Memory B cell (primary cell): ENCODE results near the gene ZNF160.
"Not testable (repeated sequence)": the region's sequence is repeated elsewhere in the genome, so short reads cannot be mapped to it uniquely, and the experiment has no call there.

ENCODE experiments used
- ATAC-seq: fragments of 150-1000 bp; cut with Tn5 transposase; 2 replicates; pipeline ENCODE4 v1.10.0; 2021; ENCODE audit warnings: low read depth, mild to moderate bottlenecking, moderate library complexity
- DNase-seq, 2 donors: peaks; one replicate each; pipeline ENCODE4 v3.0.0; 2022; ENCODE audit warnings: low spot score in 2 of 2
- H3K27ac Mint-ChIP-seq: one replicate; pipeline ENCODE4 v1.8.0; 2022; ENCODE audit warnings: mild to moderate bottlenecking, moderate library complexity, mixed read lengths
- H3K27me3 Mint-ChIP-seq: one replicate; pipeline ENCODE4 v1.8.0; 2022; ENCODE audit warnings: mixed read lengths
- H3K36me3 Mint-ChIP-seq: one replicate; pipeline ENCODE4 v1.8.0; 2022; ENCODE audit warnings: mild to moderate bottlenecking, mixed read lengths
- H3K4me1 Mint-ChIP-seq: one replicate; pipeline ENCODE4 v1.8.0; 2022; ENCODE audit warnings: mixed read lengths
- H3K4me3 Mint-ChIP-seq: one replicate; pipeline ENCODE4 v1.8.0; 2022; ENCODE audit warnings: mild to moderate bottlenecking, moderate library complexity, mixed read lengths
- H3K9me3 Mint-ChIP-seq: one replicate; pipeline ENCODE4 v1.8.0; 2022; ENCODE audit warnings: mixed read lengths

Gene ZNF160

GRCh38 chr19:53102206-53102755, 941 bp downstream of the ZNF160 start:
- Mint-ChIP-seq H3K36me3 (peaks cover 31% of the 10 kb centered on the region), H3K4me3 (peak overlapping the region; percentile 97), H3K9me3 (peaks cover 2% of the 10 kb centered on the region), H3K27me3 (no peaks in the 10 kb centered on the region), H3K4me1 (peaks cover 30% of the 10 kb centered on the region), H3K27ac (peak overlapping the region; percentile 91)
- ATAC-seq (no peak), DNase-seq (no peak)

- ATAC-seq (no peak), DNase-seq (no peak)
- Mint-ChIP-seq H3K36me3 (peaks cover 33% of the 10 kb centered on the region), H3K27ac (peak overlapping the region; percentile 91), H3K4me1 (peaks cover 32% of the 10 kb centered on the region), H3K9me3 (no peaks in the 10 kb centered on the region), H3K27me3 (no peaks in the 10 kb centered on the region), H3K4me3 (peak overlapping the region; percentile 97)
Observed at GRCh38 chr19:53101518-53101917, 1.7 kb downstream of the ZNF160 start.

- peaks cover 43% of the 10 kb centered on the region for H3K36me3 Mint-ChIP-seq
- not testable (repeated sequence) for H3K9me3 Mint-ChIP-seq
Observed at GRCh38 chr19:53098570-53098969, 4.7 kb downstream of the ZNF160 start.

GRCh38 chr19:53096982-53097690, 6.1 kb downstream of the ZNF160 start:
- ATAC-seq: not testable (repeated sequence)

More at GRCh38 chr19:53098570-53098969, 4.7 kb downstream of the ZNF160 start:
- H3K27me3 Mint-ChIP-seq, H3K4me3 Mint-ChIP-seq, DNase-seq, H3K27ac Mint-ChIP-seq, ATAC-seq: not testable (repeated sequence)
- peaks cover 35% of the 10 kb centered on the region for H3K4me1 Mint-ChIP-seq

GRCh38 chr19:53096579-53096978, 6.6 kb downstream of the ZNF160 start:
- not testable (repeated sequence) for H3K9me3 Mint-ChIP-seq, ATAC-seq, H3K27me3 Mint-ChIP-seq, H3K4me3 Mint-ChIP-seq, H3K27ac Mint-ChIP-seq, DNase-seq
- H3K4me1 Mint-ChIP-seq: peaks cover 25% of the 10 kb centered on the region
- H3K36me3 Mint-ChIP-seq: peaks cover 38% of the 10 kb centered on the region

More at GRCh38 chr19:53096982-53097690, 6.1 kb downstream of the ZNF160 start:
- not testable (repeated sequence) for DNase-seq, H3K9me3 Mint-ChIP-seq, H3K4me3 Mint-ChIP-seq, H3K27ac Mint-ChIP-seq, H3K27me3 Mint-ChIP-seq
- H3K4me1 Mint-ChIP-seq: peaks cover 30% of the 10 kb centered on the region
- H3K36me3 Mint-ChIP-seq: peaks cover 39% of the 10 kb centered on the region

GRCh38 chr19:53094754-53095575, 8.3 kb downstream of the ZNF160 start:
- Mint-ChIP-seq H3K27ac (no peak overlapping the region), H3K27me3 (no peaks in the 10 kb centered on the region), H3K36me3 (peaks cover 45% of the 10 kb centered on the region), H3K4me1 (peaks cover 28% of the 10 kb centered on the region), H3K4me3 (no peak overlapping the region), H3K9me3 (no peaks in the 10 kb centered on the region)
- DNase-seq (no peak), ATAC-seq (no peak)

- no peaks in the 10 kb centered on the region for H3K9me3 Mint-ChIP-seq
- no peak for ATAC-seq
- H3K27me3 Mint-ChIP-seq: no peaks in the 10 kb centered on the region
- DNase-seq: no peak
- no peak overlapping the region for H3K27ac Mint-ChIP-seq
- peaks cover 43% of the 10 kb centered on the region for H3K36me3 Mint-ChIP-seq
- no peak overlapping the region for H3K4me3 Mint-ChIP-seq
- H3K4me1 Mint-ChIP-seq: peaks cover 22% of the 10 kb centered on the region
Observed at GRCh38 chr19:53092723-53093122, 10.5 kb downstream of the ZNF160 start.

- Mint-ChIP-seq H3K9me3 (no peaks in the 10 kb centered on the region), H3K27me3 (no peaks in the 10 kb centered on the region), H3K27ac (no peak overlapping the region), H3K36me3 (peaks cover 42% of the 10 kb centered on the region), H3K4me3 (no peak overlapping the region), H3K4me1 (peaks cover 16% of the 10 kb centered on the region)
- no peak for DNase-seq
- ATAC-seq: no peak
Observed at GRCh38 chr19:53091413-53092254, 11.6 kb downstream of the ZNF160 start.

- no peaks in the 10 kb centered on the region for H3K27me3 Mint-ChIP-seq
- H3K36me3 Mint-ChIP-seq: peaks cover 63% of the 10 kb centered on the region
- peak overlapping the region; percentile 7 for H3K27ac Mint-ChIP-seq
- peaks cover 13% of the 10 kb centered on the region for H3K4me1 Mint-ChIP-seq
- DNase-seq (no peak), ATAC-seq (no peak)
- H3K9me3 Mint-ChIP-seq: peaks cover 3% of the 10 kb centered on the region
- no peak overlapping the region for H3K4me3 Mint-ChIP-seq
Observed at GRCh38 chr19:53088091-53088490, 15.1 kb downstream of the ZNF160 start.

GRCh38 chr19:53086949-53087348, 16.3 kb downstream of the ZNF160 start:
- Mint-ChIP-seq H3K4me1 (peaks cover 13% of the 10 kb centered on the region), H3K27me3 (no peaks in the 10 kb centered on the region), H3K27ac (no peak overlapping the region), H3K9me3 (peaks cover 3% of the 10 kb centered on the region), H3K4me3 (no peak overlapping the region), H3K36me3 (peaks cover 71% of the 10 kb centered on the region)
- DNase-seq: no peak
- ATAC-seq: no peak

- Mint-ChIP-seq H3K9me3 (peaks cover 11% of the 10 kb centered on the region), H3K36me3 (peaks cover 75% of the 10 kb centered on the region), H3K27ac (no peak overlapping the region), H3K27me3 (no peaks in the 10 kb centered on the region), H3K4me1 (peaks cover 12% of the 10 kb centered on the region), H3K4me3 (no peak overlapping the region)
- DNase-seq: no peak
- ATAC-seq: no peak
Observed at GRCh38 chr19:53085496-53085895, 17.7 kb downstream of the ZNF160 start.

- no peak overlapping the region for H3K27ac Mint-ChIP-seq
- peaks cover 78% of the 10 kb centered on the region for H3K36me3 Mint-ChIP-seq
- H3K9me3 Mint-ChIP-seq: peaks cover 17% of the 10 kb centered on the region
- no peak overlapping the region for H3K4me3 Mint-ChIP-seq
- DNase-seq: no peak
- no peaks in the 10 kb centered on the region for H3K27me3 Mint-ChIP-seq
- H3K4me1 Mint-ChIP-seq: peaks cover 3% of the 10 kb centered on the region
- no peak for ATAC-seq
Observed at GRCh38 chr19:53082929-53083328, 20.3 kb downstream of the ZNF160 start.

- peaks cover 20% of the 10 kb centered on the region for H3K9me3 Mint-ChIP-seq
- ATAC-seq (no peak), DNase-seq (no peak)
- H3K4me1 Mint-ChIP-seq: no peaks in the 10 kb centered on the region
- no peak overlapping the region for H3K4me3 Mint-ChIP-seq
- no peaks in the 10 kb centered on the region for H3K27me3 Mint-ChIP-seq
- no peak overlapping the region for H3K27ac Mint-ChIP-seq
- peaks cover 77% of the 10 kb centered on the region for H3K36me3 Mint-ChIP-seq
Observed at GRCh38 chr19:53079313-53079924, 23.8 kb downstream of the ZNF160 start.
